GM23338 (cell line): ENCODE measurements around the gene SSR4. TPM values are rescaled to one million over a fixed set of nuclear protein-coding genes. Genes with fewer than 3 reads are reported as not detected.

Experiments
- ATAC-seq: fragments of 200-7000 bp; cut with Tn5 transposase; 3 replicates; pipeline ENCODE4 v1.9.1; 2020
- DNase-seq: peaks from one replicate; pipeline ENCODE4 v3.0.0-alpha.2; 2015; ENCODE audit warnings: low spot score
- H2AFZ ChIP-seq: fragments of 200-600 bp; sonication (generic); 2 replicates; pipeline ENCODE4 v1.8.0; 2016; ENCODE audit warnings: antibody characterized with exemption, mild to moderate bottlenecking, moderate library complexity
- H3F3A ChIP-seq: fragments of 200-600 bp; sonication (generic); replicated peaks from 2 replicates; pipeline ENCODE4 v1.8.0; 2017; ENCODE audit warnings: antibody characterized with exemption, mixed run types, low read depth
- H3K27ac ChIP-seq: fragments of 200-600 bp; sonication (generic); 2 replicates; pipeline ENCODE4 v1.6.1; 2016; ENCODE audit warnings: low read depth
- H3K27me3 ChIP-seq: fragments of 200-600 bp; sonication (generic); 2 replicates; pipeline ENCODE4 v1.8.0; 2016; ENCODE audit warnings: mild to moderate bottlenecking, mixed run types, moderate library complexity; ENCODE audit not compliant: insufficient read depth
- H3K36me3 ChIP-seq: fragments of 200-600 bp; sonication (generic); 2 replicates; pipeline ENCODE4 v1.8.0; 2016; ENCODE audit warnings: mild to moderate bottlenecking; ENCODE audit not compliant: insufficient read depth
- H3K4me1 ChIP-seq: fragments of 200-600 bp; sonication (generic); 2 replicates; pipeline ENCODE4 v1.8.0; 2016; ENCODE audit warnings: mild to moderate bottlenecking, moderate library complexity; ENCODE audit not compliant: insufficient read depth
- H3K4me2 ChIP-seq: fragments of 200-600 bp; sonication (generic); 2 replicates; pipeline ENCODE4 v1.7.1; 2017; ENCODE audit warnings: mixed run types
- H3K4me3 ChIP-seq: fragments of 200-600 bp; sonication (generic); 2 replicates; pipeline ENCODE4 v1.6.1; 2016; ENCODE audit warnings: mixed run types
- H3K79me2 ChIP-seq: fragments of 200-600 bp; sonication (generic); replicated peaks from 2 replicates; pipeline ENCODE4 v1.8.0; 2017; ENCODE audit warnings: mild to moderate bottlenecking; ENCODE audit not compliant: insufficient read depth
- H3K9me2 ChIP-seq: fragments of 200-600 bp; sonication (generic); 2 replicates; pipeline ENCODE4 v1.8.0; 2017; ENCODE audit not compliant: insufficient read depth
- H4K20me1 ChIP-seq: fragments of 200-600 bp; sonication (generic); replicated peaks from 2 replicates; pipeline ENCODE4 v1.8.0; 2017; ENCODE audit warnings: mild to moderate bottlenecking; ENCODE audit not compliant: insufficient read depth
- H3K27ac Mint-ChIP-seq: 2 replicates; pipeline ENCODE4 v1.8.0; 2020; ENCODE audit warnings: inconsistent platforms, mild to moderate bottlenecking, moderate library complexity, mixed read lengths
- H3K27me3 Mint-ChIP-seq: 3 replicates; pipeline ENCODE4 v1.8.0; 2022; ENCODE audit warnings: low read depth, mild to moderate bottlenecking, moderate library complexity, mixed read lengths, inconsistent platforms; ENCODE audit not compliant: insufficient read depth, poor library complexity
- H3K36me3 Mint-ChIP-seq: 3 replicates; pipeline ENCODE4 v1.8.0; 2021; ENCODE audit warnings: low read depth, mild to moderate bottlenecking, inconsistent platforms, moderate library complexity, mixed read lengths
- H3K4me1 Mint-ChIP-seq: 3 replicates; pipeline ENCODE4 v1.8.0; 2020; ENCODE audit warnings: mild to moderate bottlenecking, inconsistent platforms, mixed read lengths
- H3K4me3 Mint-ChIP-seq: 3 replicates; pipeline ENCODE4 v1.8.0; 2021; ENCODE audit warnings: moderate library complexity, mild to moderate bottlenecking, inconsistent platforms, mixed read lengths
- H3K9me3 Mint-ChIP-seq: 3 replicates; pipeline ENCODE4 v1.8.0; 2020; ENCODE audit warnings: moderate library complexity, mild to moderate bottlenecking, inconsistent platforms, mixed read lengths
- CREB1 ChIP-seq: fragments of 250-450 bp; sonication (Bioruptor Pico); IDR thresholded peaks from 2 replicates; pipeline ENCODE4 v1.5.0; 2020; ENCODE audit warnings: low read depth, mild to moderate bottlenecking, moderate library complexity
- EZH2 ChIP-seq: fragments of 200-600 bp; sonication (generic); IDR thresholded peaks from one replicate; pipeline ENCODE4 v1.8.0; 2017; ENCODE audit warnings: antibody characterized with exemption, mild to moderate bottlenecking, low read depth; ENCODE audit not compliant: unreplicated experiment
- EZH2phosphoT487 ChIP-seq: fragments of 200-600 bp; sonication (generic); IDR thresholded peaks from one replicate; pipeline ENCODE4 v1.8.1; 2018; ENCODE audit warnings: antibody characterized with exemption; ENCODE audit not compliant: unreplicated experiment
- JUNB ChIP-seq: IDR thresholded peaks from one replicate; pipeline ENCODE4 v1.6.1; 2016; ENCODE audit warnings: antibody characterized with exemption; ENCODE audit not compliant: unreplicated experiment
- NANOG ChIP-seq: IDR thresholded peaks from 2 replicates; pipeline ENCODE4 v1.6.1; 2016; ENCODE audit warnings: antibody characterized with exemption, borderline replicate concordance
- POLR2AphosphoS5 ChIP-seq: IDR thresholded peaks from 2 replicates; pipeline ENCODE4 v1.6.1; 2016; ENCODE audit warnings: antibody characterized with exemption, low read depth
- REST ChIP-seq: IDR thresholded peaks from one replicate; pipeline ENCODE4 v1.6.1; 2018; ENCODE audit warnings: antibody characterized with exemption; ENCODE audit not compliant: unreplicated experiment
- ZNF114 ChIP-seq: fragments of 250-450 bp; sonication (Bioruptor Pico); IDR thresholded peaks from 2 replicates; pipeline ENCODE4 v1.5.0; 2020; ENCODE audit warnings: mild to moderate bottlenecking, moderate library complexity
- ZNF331 ChIP-seq: fragments of 250-450 bp; sonication (Bioruptor Pico); IDR thresholded peaks from 2 replicates; pipeline ENCODE4 v1.5.0; 2020; ENCODE audit warnings: low read depth, mild to moderate bottlenecking, moderate library complexity
- polyA plus RNA-seq: library from polyadenylated mRNA; unstranded; fragments of >200 nt; fragmentation: Nextera tagmentation; extraction: Ambion mirVana; gene quantifications from 2 replicates; pipeline ENCODE4 v1.2.1, GENCODE V29; 2016
- total RNA-seq: library from RNA; depleted of rRNA; stranded (reverse); fragments of >200 nt; shearing (Covaris generic); gene quantifications from 2 replicates; pipeline ENCODE4 v1.2.3, GENCODE V29; 2014
- TF ChIP-seq, protein P1 (sequence below), 2 experiments: fragments of 200-600 bp in 1 of 2; sonication (generic) in 1 of 2; conservative IDR thresholded peaks; 2 replicates each; pipeline versions ENCODE4 v1.5.1 to v1.6.1; 2016 to 2017; ENCODE audit warnings: antibody characterized with exemption in 2 of 2, low read depth in 2 of 2, mild to moderate bottlenecking in 2 of 2, moderate library complexity in 1 of 2
- TF ChIP-seq, protein P2 (sequence below): IDR thresholded peaks from 2 replicates; pipeline ENCODE4 v1.6.1; 2016; ENCODE audit warnings: antibody characterized with exemption

SSR4 gene
- total and polyA plus RNA-seq, 2 experiments from 2014 or later: 107 to 352 TPM

DNA sequence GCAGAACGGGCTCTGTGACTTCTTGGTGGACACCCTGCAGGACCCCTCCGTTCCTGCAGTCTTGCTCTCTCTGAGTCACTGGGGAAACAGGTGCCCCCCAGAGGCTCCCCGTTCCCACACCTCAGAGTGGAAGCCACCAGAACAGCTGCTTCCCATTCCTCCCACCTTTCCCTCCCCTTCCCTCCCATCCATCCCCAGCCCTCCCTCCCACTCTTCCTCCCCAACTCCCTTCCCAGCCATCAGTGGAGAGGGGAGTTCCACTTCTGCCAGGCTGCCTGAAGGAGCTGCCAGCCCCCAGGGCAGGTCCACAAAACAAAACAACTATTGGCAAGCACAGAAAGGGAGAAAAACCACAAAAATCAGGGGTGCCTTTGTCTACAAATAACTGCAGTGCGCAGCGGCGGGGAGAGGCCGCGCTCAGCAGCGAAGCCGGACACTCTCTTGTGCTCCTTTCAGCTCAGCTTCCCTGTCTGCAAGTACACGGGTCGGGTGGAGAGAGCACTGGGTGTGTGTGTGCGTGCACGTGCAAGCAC lies 8.1 kb downstream of the SSR4 start (continued):
- TF ChIP-seq, protein P1, sequence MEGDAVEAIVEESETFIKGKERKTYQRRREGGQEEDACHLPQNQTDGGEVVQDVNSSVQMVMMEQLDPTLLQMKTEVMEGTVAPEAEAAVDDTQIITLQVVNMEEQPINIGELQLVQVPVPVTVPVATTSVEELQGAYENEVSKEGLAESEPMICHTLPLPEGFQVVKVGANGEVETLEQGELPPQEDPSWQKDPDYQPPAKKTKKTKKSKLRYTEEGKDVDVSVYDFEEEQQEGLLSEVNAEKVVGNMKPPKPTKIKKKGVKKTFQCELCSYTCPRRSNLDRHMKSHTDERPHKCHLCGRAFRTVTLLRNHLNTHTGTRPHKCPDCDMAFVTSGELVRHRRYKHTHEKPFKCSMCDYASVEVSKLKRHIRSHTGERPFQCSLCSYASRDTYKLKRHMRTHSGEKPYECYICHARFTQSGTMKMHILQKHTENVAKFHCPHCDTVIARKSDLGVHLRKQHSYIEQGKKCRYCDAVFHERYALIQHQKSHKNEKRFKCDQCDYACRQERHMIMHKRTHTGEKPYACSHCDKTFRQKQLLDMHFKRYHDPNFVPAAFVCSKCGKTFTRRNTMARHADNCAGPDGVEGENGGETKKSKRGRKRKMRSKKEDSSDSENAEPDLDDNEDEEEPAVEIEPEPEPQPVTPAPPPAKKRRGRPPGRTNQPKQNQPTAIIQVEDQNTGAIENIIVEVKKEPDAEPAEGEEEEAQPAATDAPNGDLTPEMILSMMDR (conservative IDR thresholded peaks at IDR 0.05; ENCODE audit: low read depth in 2 of 2): no peak
- TF ChIP-seq JUNB: no peak
- TF ChIP-seq REST: no peak
- TF ChIP-seq POLR2AphosphoS5: no peak
- TF ChIP-seq ZNF114 (CRISPR knock-in tag): no peak
- no peak for TF ChIP-seq EZH2
- TF ChIP-seq NANOG: no peak
- TF ChIP-seq CREB1 (CRISPR knock-in tag): no peak
- no peak for TF ChIP-seq EZH2phosphoT487

- H3K9me2 ChIP-seq: no peaks in the 10 kb centered on the region
- no peak overlapping the region for H3K4me3 ChIP-seq
- 0 out of 2 replicates have a peak, but pooled peaks cover 2% of the 10 kb centered on the region for H3F3A ChIP-seq
- DNase-seq (no peak), ATAC-seq (no peak)
- H3K36me3 ChIP-seq: no peaks in the 10 kb centered on the region
- Mint-ChIP-seq H3K9me3 (no peaks in the 10 kb centered on the region), H3K4me1 (peaks cover 9% of the 10 kb centered on the region; the same call in 2 of the 3 replicates), H3K27ac (0 out of 2 replicates have a peak overlapping the region, but pooled peaks have one; percentile 36), H3K36me3 (peaks cover 23% of the 10 kb centered on the region), H3K4me3 (no peak overlapping the region), H3K27me3 (peaks cover 14% of the 10 kb centered on the region)
- no peaks in the 10 kb centered on the region for H3K4me1 ChIP-seq
- H2AFZ ChIP-seq: no peak overlapping the region
- peaks cover 4% of the 10 kb centered on the region for H3K79me2 ChIP-seq
- no peaks in the 10 kb centered on the region; the same call in 1 of the 2 replicates for H4K20me1 ChIP-seq
- no peak overlapping the region for H3K27ac ChIP-seq
- no peaks in the 10 kb centered on the region for H3K27me3 ChIP-seq
- H3K4me2 ChIP-seq: no peak overlapping the region
- TF ChIP-seq, protein P1 (conservative IDR thresholded peaks at IDR 0.05; ENCODE audit: low read depth in 2 of 2): no peak
- TF ChIP-seq REST: no peak
- TF ChIP-seq, protein P2, sequence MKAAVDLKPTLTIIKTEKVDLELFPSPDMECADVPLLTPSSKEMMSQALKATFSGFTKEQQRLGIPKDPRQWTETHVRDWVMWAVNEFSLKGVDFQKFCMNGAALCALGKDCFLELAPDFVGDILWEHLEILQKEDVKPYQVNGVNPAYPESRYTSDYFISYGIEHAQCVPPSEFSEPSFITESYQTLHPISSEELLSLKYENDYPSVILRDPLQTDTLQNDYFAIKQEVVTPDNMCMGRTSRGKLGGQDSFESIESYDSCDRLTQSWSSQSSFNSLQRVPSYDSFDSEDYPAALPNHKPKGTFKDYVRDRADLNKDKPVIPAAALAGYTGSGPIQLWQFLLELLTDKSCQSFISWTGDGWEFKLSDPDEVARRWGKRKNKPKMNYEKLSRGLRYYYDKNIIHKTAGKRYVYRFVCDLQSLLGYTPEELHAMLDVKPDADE: no peak
- TF ChIP-seq POLR2AphosphoS5: no peak
- no peak for TF ChIP-seq JUNB
- no peak for TF ChIP-seq ZNF331 (CRISPR knock-in tag)
- TF ChIP-seq EZH2phosphoT487: no peak
- no peak for TF ChIP-seq ZNF114 (CRISPR knock-in tag)
- TF ChIP-seq EZH2: no peak
- TF ChIP-seq CREB1 (CRISPR knock-in tag): no peak
Measured at GRCh38 chrX:153803211-153804099, 9.0 kb downstream of the SSR4 start.
